Bronchial epithelial cell (primary cell): ENCODE measurements around the gene PID1. TPM values are rescaled to one million over a fixed set of nuclear protein-coding genes. Genes with fewer than 3 reads are reported as not detected.

ENCODE experiments used
- DNase-seq: peaks from one replicate; pipeline ENCODE4 v3.0.0-alpha.2; 2010; ENCODE audit warnings: low read depth
- FAIRE-seq: peaks from 2 replicates; lab custom pipeline; 2011; peaks lifted over from hg19 to GRCh38; lab: Jason Lieb, UNC
- H3K27me3 ChIP-seq: 2 replicates; pipeline ENCODE4 v1.5.1; 2011; ENCODE audit warnings: low read length; ENCODE audit not compliant: control insufficient read depth, insufficient read depth
- H3K36me3 ChIP-seq: 2 replicates; pipeline ENCODE4 v1.5.1; 2011; ENCODE audit warnings: low read length; ENCODE audit not compliant: control insufficient read depth, insufficient read depth
- H3K4me3 ChIP-seq: 2 replicates; pipeline ENCODE4 v1.5.1; 2011; ENCODE audit warnings: mild to moderate bottlenecking, low read depth, low read length, control low read depth
- CTCF ChIP-seq: IDR thresholded peaks from 2 replicates; pipeline ENCODE4 v1.5.1; 2011; ENCODE audit warnings: mild to moderate bottlenecking, moderate library complexity, low read length, control low read depth, inconsistent platforms; ENCODE audit not compliant: insufficient read depth, severe bottlenecking
- total RNA-seq: library from RNA; depleted of rRNA; stranded (reverse); fragments of >200 nt; gene quantifications from 2 replicates; pipeline ENCODE4 v1.2.1, GENCODE V29; 2014

Gene PID1
- total RNA-seq, 1 donor from 2014 or later, result 9.5 TPM

- FAIRE-seq, result no peak
- H3K4me3 ChIP-seq, result no peak overlapping the region
- H3K36me3 ChIP-seq, result no peaks in the 10 kb centered on the region
- no peaks in the 10 kb centered on the region for H3K27me3 ChIP-seq
- no peak for DNase-seq
- TF ChIP-seq CTCF, result no peak
Measured at GRCh38 chr2:229088966-229089700, 182.0 kb downstream of the PID1 start.

DNA sequence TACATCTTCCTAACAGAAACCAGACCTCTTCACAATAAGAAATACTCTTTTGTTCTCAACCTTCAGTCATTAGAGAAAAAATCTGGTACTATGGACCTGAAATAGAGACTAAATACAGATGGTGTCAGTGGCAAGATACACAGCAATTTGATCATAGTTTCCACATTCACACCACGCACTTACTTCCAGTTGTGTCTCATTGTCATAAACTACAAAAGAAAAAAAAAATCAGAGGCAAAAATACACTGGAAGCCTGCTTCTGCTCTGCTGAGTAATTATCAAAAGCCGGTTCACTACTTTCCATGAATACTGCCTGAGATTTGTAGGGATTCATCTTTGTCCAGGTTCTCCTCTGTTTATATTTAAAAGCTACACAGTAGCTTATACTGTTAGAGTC is 182.6 kb downstream of the PID1 start:
- TF ChIP-seq CTCF, result no peak

GRCh38 chr2:229087843-229088516 is 183.1 kb downstream of the PID1 start:
- H3K4me3 ChIP-seq, result no peak overlapping the region
- DNase-seq, result peak; percentile 4
- no peak for FAIRE-seq
- TF ChIP-seq CTCF, result no peak
- no peaks in the 10 kb centered on the region for H3K27me3 ChIP-seq
- no peaks in the 10 kb centered on the region for H3K36me3 ChIP-seq

More for the DNA sequence above, 182.6 kb downstream of the PID1 start:
- no peak for DNase-seq
- FAIRE-seq, result no peak
- H3K4me3 ChIP-seq, result no peak overlapping the region
- no peaks in the 10 kb centered on the region for H3K27me3 ChIP-seq
- no peaks in the 10 kb centered on the region for H3K36me3 ChIP-seq

DNA sequence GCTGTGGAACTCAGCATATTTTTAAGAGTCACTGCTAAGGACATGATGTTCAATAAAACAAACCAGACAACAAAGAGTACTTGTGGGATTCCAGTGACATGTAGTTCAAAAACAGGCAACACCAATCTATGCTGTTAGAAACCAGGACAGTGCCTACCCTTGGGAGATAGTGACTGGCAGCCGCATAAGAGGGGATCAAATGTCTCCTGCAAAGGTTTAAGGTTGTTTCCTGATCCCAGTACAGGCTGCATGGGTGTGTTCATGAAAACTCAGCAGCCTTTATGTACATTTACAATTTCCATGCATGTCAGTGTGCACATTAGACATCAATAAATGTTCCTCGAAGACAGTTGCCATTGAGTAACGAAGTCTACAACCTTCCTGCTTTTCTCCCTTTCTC is 183.8 kb downstream of the PID1 start:
- no peak for FAIRE-seq
- TF ChIP-seq CTCF, result no peak
- no peaks in the 10 kb centered on the region for H3K27me3 ChIP-seq
- H3K36me3 ChIP-seq, result no peaks in the 10 kb centered on the region
- H3K4me3 ChIP-seq, result no peak overlapping the region
- no peak for DNase-seq

DNA sequence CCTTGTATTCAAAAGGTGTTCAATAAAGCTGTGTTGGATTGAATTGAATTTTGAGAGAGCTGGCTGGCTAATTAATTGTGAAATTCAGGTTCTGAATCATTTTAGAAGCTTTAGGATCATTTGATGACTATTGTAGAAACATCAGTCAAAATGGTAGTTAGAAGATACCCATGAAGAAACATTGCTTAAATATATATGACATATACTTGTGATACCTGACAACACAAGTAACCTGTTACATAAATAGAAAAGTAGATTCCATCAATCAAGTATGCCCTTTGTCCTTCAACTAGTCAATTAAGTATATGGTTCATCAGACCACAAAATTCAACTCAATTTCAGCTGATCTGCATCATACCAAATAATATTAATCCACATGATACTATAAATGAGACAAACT is 185.6 kb downstream of the PID1 start:
- no peaks in the 10 kb centered on the region for H3K36me3 ChIP-seq
- no peak for DNase-seq
- H3K4me3 ChIP-seq, result no peak overlapping the region
- H3K27me3 ChIP-seq, result no peaks in the 10 kb centered on the region
- FAIRE-seq, result no peak
- no peak for TF ChIP-seq CTCF
